ENCODE results near the gene CNTNAP3.
"Not testable (repeated sequence)": the region's sequence is repeated elsewhere in the genome, so short reads cannot be mapped to it uniquely, and the experiment has no call there.

CNTNAP3 gene

DNA sequence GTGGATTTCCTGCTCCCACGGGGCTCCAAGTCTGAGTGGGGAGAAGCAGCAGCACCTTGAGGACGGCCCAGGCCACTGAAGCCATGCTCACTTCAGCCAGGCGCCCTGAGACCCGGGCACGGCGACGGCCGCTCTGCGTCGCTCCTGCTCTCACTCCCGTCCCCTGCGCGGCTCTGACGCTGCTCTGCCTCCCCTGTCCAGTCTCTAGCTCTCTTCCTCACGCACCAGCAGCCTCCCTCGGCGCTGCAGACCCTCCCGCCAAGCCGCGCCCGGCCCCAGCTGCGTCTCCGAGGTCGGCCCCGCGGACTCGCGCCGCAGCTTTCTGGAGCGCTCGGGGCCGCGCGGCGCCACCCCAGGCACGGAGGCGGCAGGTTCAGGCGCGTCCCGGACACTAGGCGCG lies at the start of gene CNTNAP3:
CNTNAP3 (minus strand) TSS at position 188 of the 400 bp plus-strand sequence; CDS start at position 85, 103 bp downstream.
- DNase-seq (ENCODE audit: low read depth) = not testable (repeated sequence)

DNA sequence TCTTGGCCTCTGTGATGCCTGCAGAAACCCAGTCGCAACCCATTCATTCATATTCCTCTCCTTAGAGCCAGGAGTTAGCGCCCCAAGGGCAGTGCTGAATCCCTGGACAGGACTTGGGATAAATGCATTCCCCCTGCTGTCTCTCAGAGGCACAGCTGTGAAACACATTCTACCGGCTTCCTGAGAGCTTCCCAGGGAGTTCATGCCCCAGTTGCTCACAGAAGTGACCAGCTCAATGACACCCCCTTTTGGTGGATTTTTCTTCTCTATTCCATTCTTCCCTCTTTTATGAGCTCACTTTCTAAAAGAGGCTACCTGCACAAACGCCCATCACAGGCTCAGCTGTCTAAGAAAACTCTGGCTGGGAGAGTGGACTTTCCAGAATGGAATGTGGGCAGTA lies 8.0 kb downstream of the CNTNAP3 start:
- DNase-seq (ENCODE audit: low read depth) = not testable (repeated sequence)

DNA sequence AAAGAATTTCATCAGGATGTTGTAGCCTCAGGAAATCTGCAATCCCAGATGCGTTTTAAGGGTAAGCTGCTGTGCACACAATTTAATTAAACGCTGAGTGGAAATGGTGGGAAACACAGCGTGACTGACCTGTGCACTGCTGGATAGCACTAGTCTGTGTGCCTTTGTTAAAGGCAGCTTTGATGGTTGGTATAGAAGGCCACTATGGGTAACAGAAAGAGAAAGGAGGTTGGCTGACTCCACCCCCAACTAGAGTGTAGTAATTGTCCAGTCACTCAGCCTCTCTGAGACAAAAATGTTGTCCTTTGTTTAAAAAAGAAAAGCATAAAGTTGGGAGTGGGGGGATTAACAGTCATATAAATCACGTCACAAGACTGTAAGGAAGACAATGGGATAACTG lies 45.5 kb downstream of the CNTNAP3 start:
- DNase-seq (ENCODE audit: low read depth) = not testable (repeated sequence)

DNA sequence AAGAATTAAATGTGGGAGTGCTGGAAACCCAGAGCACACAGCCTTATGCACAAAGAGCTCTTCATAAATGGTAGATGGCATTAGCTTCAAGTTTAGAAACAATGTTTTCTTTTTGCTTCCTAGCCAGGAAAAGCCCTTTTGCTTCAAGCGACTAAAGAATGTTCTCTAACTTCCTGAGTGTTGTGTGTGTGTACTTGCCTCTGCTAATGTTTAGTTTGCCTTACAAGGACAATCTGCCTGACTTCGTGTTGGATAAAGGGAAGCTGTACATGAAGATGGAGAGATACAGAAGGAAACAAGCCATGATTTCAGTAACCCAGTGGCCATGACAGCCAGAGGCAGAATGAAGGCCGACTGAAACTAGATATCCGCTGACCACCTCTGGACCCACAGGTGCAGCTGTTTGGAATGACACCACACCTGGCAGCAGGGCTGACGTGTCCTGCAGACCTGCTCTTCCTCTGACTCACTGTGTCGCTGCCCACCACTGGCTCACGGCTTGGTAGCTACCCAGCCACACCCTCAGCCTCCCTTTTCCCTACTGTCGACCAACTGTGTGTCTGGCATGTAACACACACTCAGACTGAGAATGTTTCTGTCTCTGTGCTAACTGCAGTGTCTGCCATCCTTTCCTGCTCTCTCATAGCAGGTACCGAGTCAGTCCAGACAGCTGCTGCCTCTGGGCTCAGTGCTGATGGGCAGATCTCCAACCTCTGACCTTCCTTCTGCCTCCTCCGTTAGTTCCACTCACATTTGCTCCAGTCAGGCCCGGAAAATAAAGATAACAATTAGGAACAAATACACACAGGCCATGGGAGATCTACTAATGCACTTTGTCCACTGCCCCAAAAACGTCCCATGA lies 55.6 kb downstream of the CNTNAP3 start:
- DNase-seq (ENCODE audit: low read depth) = not testable (repeated sequence)

DNA sequence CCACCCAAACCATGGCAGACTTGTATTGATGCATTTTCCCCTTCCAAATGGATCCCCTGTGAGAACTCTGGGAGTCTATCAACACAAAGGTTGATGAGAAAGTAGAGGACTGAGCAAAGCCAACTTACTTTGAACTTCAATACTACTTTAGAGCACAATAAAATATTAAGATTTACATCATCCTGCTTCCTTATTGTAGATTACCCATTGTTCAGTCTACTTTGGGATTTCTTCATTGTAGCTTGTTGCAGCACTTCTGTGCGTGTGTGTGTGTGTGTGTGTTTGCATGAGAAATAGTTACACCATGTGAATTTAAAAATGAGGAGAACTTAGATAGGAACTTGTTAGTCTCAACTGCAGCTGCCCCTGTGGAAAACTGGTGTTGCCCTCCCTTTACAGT lies 72.0 kb downstream of the CNTNAP3 start:
- not testable (repeated sequence) for DNase-seq (ENCODE audit: low read depth)

DNA sequence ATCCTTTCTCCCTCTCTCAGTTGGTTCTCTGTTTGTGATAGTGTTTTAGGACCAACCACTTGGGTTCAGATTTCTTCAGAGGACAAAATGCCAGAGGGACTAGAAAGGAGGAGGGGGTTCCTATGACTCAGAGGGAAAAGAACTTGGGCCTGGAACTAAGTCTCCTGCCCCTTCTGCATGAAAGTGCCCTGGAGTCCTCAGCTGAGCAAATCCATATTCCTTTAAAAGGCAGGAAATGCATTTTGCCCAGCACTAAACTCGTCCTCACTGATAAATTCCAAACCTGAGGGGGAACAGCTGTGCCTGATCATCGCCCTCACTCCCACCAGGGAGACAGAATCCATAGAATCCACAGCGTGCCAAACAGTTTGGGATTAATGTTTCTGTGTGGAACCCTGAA lies 78.2 kb downstream of the CNTNAP3 start:
- not testable (repeated sequence) for DNase-seq (ENCODE audit: low read depth)

DNA sequence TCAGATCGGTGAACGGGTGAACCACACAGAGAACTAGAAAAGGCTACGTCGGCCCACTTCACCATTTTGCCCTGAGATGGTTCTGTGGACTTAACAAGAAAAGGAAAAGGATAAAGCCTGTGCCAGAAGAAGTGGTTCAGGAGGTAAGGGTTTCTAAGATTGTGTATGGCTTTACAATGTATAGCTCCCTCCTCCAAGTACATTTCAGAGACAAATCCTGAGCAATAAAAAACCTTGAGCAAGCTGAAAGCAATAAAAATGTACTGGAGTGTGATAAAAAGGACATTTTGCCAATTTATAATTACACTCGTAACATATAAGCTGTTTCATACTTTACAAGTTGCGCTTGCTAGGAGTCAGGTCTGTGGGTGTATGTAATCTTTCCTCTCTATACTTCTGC lies 81.3 kb downstream of the CNTNAP3 start:
- DNase-seq (ENCODE audit: low read depth) = not testable (repeated sequence)

DNA sequence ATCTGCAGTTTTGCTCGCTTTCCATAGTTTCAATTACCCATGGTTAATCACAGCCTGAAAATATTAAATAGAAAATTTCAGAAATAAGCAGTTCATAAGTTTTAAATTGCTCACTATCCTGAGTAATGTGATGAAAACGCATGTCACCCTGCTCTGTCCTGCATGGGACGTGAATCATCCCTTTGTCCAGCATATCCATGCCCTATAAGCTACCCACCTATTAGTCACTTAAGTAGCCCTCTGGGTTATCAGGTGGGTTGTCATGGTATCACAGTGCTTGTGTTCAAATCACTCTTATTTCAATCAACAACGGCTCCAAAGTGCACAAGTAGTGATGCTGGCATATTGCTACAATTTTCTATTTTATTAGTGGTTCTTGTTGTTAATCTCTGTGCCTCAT lies 82.1 kb downstream of the CNTNAP3 start:
- not testable (repeated sequence) for DNase-seq (ENCODE audit: low read depth)

DNA sequence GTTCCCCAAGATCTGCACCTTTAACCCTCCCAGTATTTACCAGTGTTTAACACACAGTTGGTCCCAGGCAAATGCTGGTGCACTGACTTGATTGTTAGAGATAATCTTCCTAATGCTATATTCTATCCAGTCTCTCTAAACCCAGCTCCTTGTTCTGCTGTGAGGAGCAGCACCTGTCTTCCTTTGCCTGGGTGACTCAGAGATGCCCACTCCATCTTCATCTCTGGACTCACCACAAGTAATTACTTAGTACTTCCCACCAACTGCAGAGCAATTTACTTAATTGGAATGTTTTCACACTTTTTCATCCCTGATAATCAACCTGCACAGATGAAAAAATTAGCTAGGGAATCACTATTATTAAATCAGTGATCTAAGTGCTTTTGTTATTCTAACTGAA lies 87.6 kb downstream of the CNTNAP3 start:
- DNase-seq (ENCODE audit: low read depth) = not testable (repeated sequence)

DNA sequence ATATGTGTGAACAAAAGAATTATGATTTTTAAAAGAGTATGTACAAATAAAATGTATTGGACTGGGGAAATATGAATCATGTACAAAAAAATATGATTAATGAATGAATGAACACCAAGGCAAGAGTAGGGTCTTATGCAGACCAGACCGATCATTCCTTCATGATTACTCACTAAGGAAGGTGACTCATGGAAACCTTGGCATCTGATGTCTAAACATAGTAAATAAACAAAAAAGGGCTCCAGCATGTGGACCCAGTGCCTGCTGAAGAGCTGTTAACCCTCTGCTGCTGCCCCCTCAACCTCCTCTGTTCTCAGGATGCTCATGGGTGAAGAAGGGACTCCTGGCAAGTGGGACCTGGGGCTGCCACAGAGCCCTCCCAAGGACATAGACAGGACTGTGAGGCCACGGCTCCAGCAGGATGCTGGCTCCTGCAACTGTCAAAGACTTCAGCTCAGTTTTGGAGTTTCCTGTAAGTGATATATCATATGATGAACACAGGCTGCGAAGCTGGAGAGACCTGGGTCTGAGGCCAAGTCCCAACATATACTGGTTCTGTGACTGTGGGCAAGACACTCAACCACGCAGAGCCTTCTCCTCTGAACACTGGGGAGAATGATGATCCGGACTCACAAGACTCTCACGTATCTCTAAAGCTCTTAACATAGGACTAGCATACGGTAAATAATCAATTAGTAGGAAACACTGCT lies 89.8 kb downstream of the CNTNAP3 start:
- DNase-seq (ENCODE audit: low read depth) = not testable (repeated sequence)

DNA sequence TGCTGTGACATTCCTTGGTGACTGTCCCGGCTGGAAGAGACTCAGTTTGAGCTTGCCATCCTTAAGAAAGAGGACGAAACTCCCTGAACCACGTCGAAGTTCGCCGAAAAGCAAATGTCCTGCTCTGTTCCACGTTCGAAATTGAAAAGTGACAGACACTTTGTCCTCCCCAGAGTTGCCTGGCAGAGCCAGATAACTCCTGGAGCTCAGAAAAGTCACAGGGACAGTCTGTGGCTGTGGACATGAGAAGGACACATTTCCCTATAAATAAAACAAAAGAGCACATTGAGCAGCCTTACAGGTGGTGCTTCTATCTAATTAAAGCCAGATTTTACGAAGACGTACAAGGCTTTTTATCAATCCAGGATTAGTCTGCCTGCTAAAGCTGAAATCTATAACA lies 116.6 kb downstream of the CNTNAP3 start:
- DNase-seq (ENCODE audit: low read depth) = not testable (repeated sequence)

DNA sequence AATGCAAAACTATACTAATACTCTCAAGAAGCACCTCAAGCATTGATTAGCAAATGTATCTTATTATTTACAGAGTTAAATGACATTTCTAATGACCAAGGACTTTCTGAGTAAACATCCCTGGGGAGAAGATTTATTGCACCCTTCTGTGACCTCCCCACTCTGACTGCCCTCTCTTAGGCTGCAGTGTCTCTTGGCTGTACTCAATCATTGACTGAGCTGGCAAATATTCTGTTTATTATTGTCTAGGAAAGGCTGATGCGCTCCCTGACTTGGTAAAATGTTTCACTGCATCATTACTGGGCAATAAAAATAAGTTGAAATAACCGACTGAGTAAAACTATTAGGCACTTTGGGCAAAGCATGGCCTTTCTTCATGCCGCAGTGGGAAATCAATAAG lies 130.3 kb downstream of the CNTNAP3 start:
- DNase-seq (ENCODE audit: low read depth) = not testable (repeated sequence)

DNA sequence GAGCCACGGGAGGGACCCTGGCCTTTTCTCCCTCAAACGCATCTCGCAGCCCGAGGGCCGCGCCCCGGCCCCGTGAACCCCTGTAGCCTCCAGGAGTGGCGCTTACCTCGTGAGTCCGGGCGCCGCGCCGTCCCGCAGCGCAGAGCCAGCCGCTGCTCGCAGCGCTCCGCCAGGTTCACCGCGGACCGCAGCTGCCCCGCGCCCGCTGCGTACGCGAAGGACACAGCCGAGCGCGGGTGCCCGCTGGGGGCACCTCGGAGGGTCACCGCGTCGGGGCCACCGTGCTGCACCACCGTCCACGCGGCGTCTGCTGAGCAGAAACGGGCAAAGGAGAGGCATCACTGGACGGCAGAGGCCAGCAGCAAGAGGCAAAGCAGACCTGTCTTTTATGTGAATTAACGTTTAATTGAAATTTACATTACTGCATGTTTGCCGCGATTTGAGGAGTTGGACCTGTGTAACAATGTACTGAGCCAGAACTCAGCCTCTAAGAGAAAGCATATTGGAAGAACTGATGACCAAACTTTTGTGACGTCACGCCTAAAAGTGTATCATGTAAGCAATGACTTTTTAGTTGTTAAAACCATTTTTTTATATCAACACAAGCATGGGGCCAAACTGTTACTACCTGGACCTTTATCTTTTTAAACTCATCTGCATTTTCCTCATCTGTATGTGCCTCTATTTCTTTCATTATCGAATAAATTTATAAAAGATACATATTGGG lies 155.0 kb downstream of the CNTNAP3 start:
- not testable (repeated sequence) for DNase-seq (ENCODE audit: low read depth)

DNA sequence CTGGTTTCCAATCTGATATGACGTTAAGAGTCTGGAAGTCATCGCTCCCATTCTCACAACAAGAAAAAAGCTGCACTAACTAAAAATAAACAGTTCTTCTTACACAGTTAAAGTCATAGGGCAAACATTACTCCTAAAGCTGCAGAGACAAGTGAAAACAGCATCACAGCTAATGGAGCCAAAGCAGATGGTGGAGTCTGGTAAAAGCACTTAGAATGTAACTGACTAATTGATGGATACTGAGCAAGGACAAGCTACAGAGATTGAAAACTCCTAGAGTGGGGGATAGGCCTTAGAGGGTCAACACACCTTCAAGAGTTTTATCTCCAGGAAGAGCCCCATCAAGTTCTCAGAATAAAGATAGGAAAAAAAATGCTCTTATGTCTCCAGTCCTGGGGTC lies 166.6 kb downstream of the CNTNAP3 start:
- not testable (repeated sequence) for DNase-seq (ENCODE audit: low read depth)

DNA sequence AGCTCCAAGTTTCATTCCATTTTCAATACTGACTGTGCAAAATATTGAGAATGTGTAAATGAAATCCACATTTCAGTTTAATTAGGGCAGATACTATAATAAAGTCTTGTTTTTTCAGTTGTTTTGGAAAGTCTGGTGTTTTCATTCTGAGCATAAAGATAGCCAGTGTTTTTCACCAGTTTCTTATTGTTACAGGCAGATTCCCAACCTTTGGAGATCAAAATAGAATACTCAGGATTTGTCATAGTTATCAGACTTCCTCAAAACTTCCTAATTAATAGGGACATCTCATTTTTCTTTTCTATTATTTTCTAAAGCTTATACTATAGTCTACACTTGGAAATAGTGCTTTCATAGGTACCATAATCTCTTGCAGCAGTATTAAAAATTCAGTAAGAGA lies 176.2 kb downstream of the CNTNAP3 start:
- DNase-seq (ENCODE audit: low read depth) = not testable (repeated sequence)

DNA sequence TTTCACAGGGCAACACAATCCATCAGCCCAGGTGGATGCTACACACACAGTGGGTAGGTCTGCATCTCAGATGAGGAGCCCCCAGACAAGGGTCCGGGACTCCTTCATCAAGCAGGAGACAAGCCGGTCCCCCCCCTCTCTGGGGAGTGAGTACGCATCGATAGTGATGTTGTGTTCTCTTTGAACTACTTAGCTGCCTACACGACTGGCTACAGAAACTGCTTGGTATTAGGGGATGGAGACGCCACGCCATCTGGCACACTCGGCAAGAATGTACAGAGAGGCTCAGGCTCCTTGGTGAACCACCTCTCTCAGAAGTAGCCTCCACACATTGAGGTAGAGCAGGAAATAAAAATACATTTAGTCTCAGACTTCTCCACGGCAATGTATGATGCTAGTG lies 179.8 kb downstream of the CNTNAP3 start:
- DNase-seq (ENCODE audit: low read depth) = no peak

DNA sequence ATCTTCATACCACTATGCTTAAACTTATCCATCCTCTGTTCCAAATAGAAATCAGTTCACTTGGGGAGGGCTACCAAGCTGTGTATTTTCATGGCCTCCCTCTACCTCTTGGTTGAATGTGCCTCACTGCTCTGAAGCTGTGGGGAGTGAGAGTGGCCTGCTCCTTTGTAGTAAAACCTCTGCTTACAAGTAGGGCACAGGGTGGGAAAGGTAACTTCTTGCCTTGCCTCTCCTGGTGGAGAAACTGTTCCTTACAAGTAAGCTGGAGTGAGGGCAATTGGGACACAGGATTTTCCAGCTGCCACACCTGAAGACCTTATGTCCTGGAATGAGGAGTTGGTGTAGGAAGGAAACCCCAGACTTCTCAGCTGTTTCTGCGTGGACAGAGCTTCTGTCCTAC lies 190.8 kb downstream of the CNTNAP3 start:
- DNase-seq (ENCODE audit: low read depth) = not testable (repeated sequence)

DNA sequence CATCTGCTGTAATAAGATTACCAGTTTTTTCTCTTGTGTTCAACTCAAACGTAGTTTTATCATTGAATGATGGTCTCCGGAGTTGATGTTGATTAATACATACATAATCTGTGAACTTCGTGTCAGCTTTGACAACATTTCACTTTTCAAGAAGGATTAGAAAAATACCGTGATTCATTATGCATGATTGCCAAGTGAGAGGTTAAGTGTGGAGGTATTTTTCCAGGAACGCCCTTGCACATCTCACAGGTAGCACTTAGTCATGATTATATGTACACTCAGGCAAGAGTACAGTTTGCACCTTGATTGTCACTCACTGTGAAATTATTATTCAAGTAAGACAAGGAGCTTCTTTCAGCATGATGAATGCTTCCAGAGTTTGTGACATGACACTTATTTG lies 202.7 kb downstream of the CNTNAP3 start:
- not testable (repeated sequence) for DNase-seq (ENCODE audit: low read depth)

DNA sequence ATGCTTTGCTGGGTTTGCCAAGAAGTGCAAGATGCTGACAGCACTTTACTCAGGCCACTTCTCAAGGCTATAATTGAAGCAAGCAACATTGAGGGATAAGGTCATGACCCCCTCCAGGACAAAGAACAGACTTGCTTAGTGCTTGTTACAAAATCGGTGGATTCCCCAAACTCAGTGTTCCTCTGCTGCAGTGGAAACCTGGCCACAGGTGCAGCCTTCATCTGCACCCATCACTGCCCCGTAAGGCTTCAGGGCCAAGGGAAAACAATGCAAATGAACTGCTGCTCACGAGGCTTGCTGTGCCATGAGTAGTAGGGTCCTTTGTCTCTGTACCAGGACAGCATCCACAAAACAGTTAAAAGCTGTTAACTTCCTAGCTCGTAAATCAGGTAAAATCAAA lies 205.4 kb downstream of the CNTNAP3 start:
- not testable (repeated sequence) for DNase-seq (ENCODE audit: low read depth)

DNA sequence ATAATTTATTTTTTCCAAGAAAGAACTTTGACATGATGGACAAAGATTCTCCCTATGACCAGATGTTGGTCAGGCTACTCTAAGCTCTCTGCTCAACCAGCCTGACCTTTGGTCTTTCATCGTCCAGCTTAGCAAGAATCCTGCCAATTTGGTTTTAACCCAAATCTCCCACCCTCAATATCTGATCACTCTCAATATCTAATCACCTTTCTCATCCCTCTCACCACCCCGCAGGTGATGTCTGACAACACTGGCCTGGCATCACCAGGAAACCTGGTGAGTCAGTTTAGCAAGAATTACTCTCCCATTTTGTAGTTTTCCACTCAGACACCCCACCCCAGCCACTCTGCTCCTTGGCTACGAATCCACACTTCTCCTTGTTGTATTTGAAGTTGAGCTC lies 207.9 kb downstream of the CNTNAP3 start:
- not testable (repeated sequence) for DNase-seq (ENCODE audit: low read depth)

DNA sequence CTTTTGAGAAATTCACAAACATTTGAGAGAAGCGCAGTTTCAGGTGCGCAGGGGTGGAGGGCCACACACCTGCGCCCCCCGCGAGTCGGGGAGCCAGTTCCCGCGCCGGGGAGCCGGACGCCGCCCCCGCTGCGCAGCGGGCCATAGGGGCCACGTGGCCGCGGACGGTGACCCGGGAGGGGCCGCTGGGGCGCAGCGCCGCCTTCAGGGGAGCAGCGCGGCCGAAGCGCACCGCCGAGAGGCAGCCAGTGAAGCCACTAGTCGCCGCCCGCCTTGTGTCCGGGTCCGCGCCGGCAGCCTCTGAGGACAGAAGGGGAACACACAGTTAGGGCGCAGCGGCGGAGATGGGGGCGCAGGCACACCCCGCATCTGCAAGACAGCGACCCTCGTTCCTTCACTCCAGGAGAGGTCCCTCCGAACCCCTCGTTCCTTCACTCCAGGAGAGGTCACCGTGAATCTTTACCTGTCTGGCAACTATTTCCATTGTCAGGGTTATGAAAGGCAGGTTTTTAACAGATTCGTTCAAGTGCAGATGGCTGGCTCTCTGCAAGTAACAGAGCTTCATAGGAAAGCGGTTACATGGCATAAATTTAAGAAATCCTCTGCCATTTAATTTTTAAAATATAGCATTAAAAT lies 209.2 kb downstream of the CNTNAP3 start:
- not testable (repeated sequence) for DNase-seq (ENCODE audit: low read depth)

DNA sequence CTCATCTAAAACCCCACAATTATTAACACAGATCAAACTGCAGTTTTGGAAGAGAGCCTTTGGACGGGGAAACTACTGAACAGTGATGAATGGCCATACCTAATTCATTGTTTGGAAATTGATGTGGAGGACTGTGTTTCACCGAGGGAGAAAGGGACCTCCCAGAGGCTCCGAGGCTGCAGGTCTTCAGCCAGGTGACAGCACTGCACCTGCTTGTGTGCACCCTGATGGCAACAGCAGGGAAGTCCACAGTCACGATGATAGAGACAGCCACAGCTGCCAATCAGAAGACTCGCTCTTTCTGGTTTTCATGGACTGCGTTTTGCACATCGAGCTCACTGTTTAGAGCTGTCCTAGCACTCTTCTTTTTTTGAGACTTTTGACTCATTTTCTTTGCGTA lies 214.4 kb downstream of the CNTNAP3 start:
- not testable (repeated sequence) for DNase-seq (ENCODE audit: low read depth)
